PC-3 (cell line): ENCODE results near the gene CA9. TPM values are rescaled to one million over a fixed set of nuclear protein-coding genes. Genes with fewer than 3 reads are reported as not detected.

Source experiments
- ATAC-seq: fragments of 200-7000 bp; cut with Tn5 transposase; 2 replicates; pipeline ENCODE4 v1.9.1; 2020; ENCODE audit warnings: mild to moderate bottlenecking, moderate library complexity
- BruUV-seq: library from RNA; stranded (reverse); fragments of 400-500 nt; replicated peaks from 2 replicates; lab custom pipeline; 2021; lab: Mats Ljungman, UMichigan
- CTCF ChIA-PET: fragments of 300-600 bp; sonication (Branson Sonifier 250); formaldehyde crosslinking; loops from one replicate; lab custom pipeline; 2022; ENCODE audit warnings: antibody characterized with exemption; lab: Charles Lee
- POLR2A ChIA-PET: fragments of 300-600 bp; sonication (Branson Sonifier 250); formaldehyde crosslinking; loops from one replicate; lab custom pipeline; 2022; ENCODE audit warnings: antibody characterized with exemption; ENCODE audit not compliant: unreplicated experiment; lab: Charles Lee
- DNase-seq: peaks from one replicate; pipeline ENCODE4 v3.0.0-alpha.2; 2015
- H2AFZ ChIP-seq: fragments of 300-600 bp; sonication (generic); 2 replicates; pipeline ENCODE4 v1.6.0; 2016; ENCODE audit warnings: antibody characterized with exemption, low read length
- H3F3A ChIP-seq: fragments of 300-600 bp; sonication (generic); one replicate; pipeline ENCODE4 v1.6.0; 2017; ENCODE audit warnings: antibody characterized with exemption, low read length, control low read depth, mild to moderate bottlenecking; ENCODE audit not compliant: unreplicated experiment
- H3K27ac ChIP-seq: fragments of 300-600 bp; sonication (generic); 2 replicates; pipeline ENCODE4 v1.5.1; 2016; ENCODE audit warnings: mild to moderate bottlenecking, low read length
- H3K27me3 ChIP-seq: fragments of 300-600 bp; sonication (generic); 2 replicates; pipeline ENCODE4 v1.6.1; 2016; ENCODE audit warnings: low read length, mixed read lengths
- H3K36me3 ChIP-seq: fragments of 300-600 bp; sonication (generic); 2 replicates; pipeline ENCODE4 v1.6.1; 2016; ENCODE audit warnings: low read depth, mixed run types, low read length, mixed read lengths
- H3K4me1 ChIP-seq: fragments of 300-600 bp; sonication (generic); 2 replicates; pipeline ENCODE4 v1.5.1; 2016; ENCODE audit warnings: low read length; ENCODE audit not compliant: insufficient read depth
- H3K4me2 ChIP-seq: fragments of 300-600 bp; sonication (generic); 2 replicates; pipeline ENCODE4 v1.6.0; 2016; ENCODE audit warnings: low read length
- H3K4me3 ChIP-seq: fragments of 300-600 bp; sonication (generic); 2 replicates; pipeline ENCODE4 v1.5.1; 2016; ENCODE audit warnings: mild to moderate bottlenecking, low read length, mixed read lengths
- H3K79me2 ChIP-seq: fragments of 300-600 bp; sonication (generic); 2 replicates; pipeline ENCODE4 v1.6.1; 2017; ENCODE audit warnings: low read length, mixed read lengths
- H3K9ac ChIP-seq: fragments of 300-600 bp; sonication (generic); 2 replicates; pipeline ENCODE4 v1.6.0; 2016; ENCODE audit warnings: mild to moderate bottlenecking, low read length
- H3K9me2 ChIP-seq: fragments of 300-600 bp; sonication (generic); replicated peaks from 2 replicates; pipeline ENCODE4 v1.6.1; 2016; ENCODE audit warnings: mixed run types, low read length, mixed read lengths
- H3K9me3 ChIP-seq: fragments of 300-600 bp; sonication (generic); 2 replicates; pipeline ENCODE4 v1.6.1; 2016; ENCODE audit warnings: low read length, mixed read lengths
- H4K20me1 ChIP-seq: fragments of 300-600 bp; sonication (generic); 2 replicates; pipeline ENCODE4 v1.6.1; 2016; ENCODE audit warnings: low read length, mixed read lengths
- EZH2 ChIP-seq: fragments of 300-600 bp; sonication (generic); IDR thresholded peaks from one replicate; pipeline ENCODE4 v1.6.1; 2017; ENCODE audit warnings: antibody characterized with exemption, mild to moderate bottlenecking, low read length; ENCODE audit not compliant: unreplicated experiment
- EZH2phosphoT487 ChIP-seq: fragments of 300-600 bp; sonication (generic); IDR thresholded peaks from 2 replicates; pipeline ENCODE4 v1.6.1; 2018; ENCODE audit warnings: mild to moderate bottlenecking, antibody characterized with exemption, low read length, borderline replicate concordance
- intact Hi-C: fragments of 100-400 bp; cut with micrococcal nuclease; formaldehyde crosslinking; loops from 2 replicates; pipeline ENCODE4 v1.9.0; 2023
- total RNA-seq: library from RNA; depleted of rRNA; stranded (reverse); fragments of >200 nt; gene quantifications from 2 replicates; pipeline ENCODE4 v1.2.3, GENCODE V29; 2014
- TF ChIP-seq, protein P1 (sequence below): fragments of 300-600 bp; sonication (generic); conservative IDR thresholded peaks from 2 replicates; pipeline ENCODE4 v1.5.1; 2017; ENCODE audit warnings: antibody characterized with exemption, low read depth, mild to moderate bottlenecking, low read length

The CA9 gene
- total RNA-seq, 1 experiment from 2014 or later = 7.7 TPM

DNA sequence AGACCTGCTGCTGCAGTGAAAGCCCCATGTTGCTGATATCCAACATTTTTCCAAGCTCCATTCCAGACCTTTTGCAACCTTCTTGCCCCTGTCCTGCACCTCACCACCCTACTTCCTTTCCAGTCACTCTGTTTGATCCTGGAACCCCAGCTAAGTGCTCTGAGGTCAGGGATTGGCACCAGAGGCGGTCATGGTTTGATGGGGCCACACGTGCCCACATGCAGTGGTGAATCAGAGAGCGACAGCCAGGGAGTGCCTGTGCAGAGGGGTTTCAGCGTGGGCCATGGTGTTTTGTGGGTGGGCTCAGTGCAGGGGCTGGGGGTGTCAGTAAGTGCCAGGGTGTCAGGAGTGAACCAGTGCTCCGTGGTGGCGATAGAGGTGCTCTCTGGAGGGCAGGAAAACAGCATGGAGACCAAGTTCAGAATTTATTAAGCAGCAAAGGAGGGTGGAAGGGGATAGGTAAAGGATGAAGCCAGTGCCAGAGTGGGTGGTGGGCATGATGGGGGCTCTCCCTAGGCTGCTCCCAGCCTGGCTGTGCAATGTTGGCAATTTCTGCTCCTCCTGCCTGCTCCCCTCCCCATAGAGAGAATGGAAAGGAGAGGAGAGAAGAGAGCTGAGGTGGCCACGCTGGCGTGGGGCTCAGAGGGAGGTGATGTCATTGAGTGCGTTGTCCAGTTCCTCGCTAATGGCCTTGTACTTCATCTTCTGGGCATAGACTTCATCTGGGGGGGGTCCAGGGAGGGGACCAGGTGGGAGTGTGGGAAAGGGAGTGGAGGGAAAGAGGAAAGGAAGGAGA is 9.0 kb downstream of the CA9 start:
- no peak for ATAC-seq
- CTCF ChIA-PET = no interaction called here
- H3F3A ChIP-seq = no peaks in the 10 kb centered on the region
- no peak overlapping the region for H3K4me2 ChIP-seq
- no peaks in the 10 kb centered on the region for H3K36me3 ChIP-seq
- intact Hi-C loops = no loop called here
- H4K20me1 ChIP-seq = no peaks in the 10 kb centered on the region
- POLR2A ChIA-PET = interaction anchor here (0.5 kb wide), 1 partner anchor 811 kb away, joined by 5 read pairs; no protein-coding TSS in a partner anchor
- H3K27ac ChIP-seq = no peak overlapping the region
- H3K9me2 ChIP-seq = no peaks in the 10 kb centered on the region
- no peak overlapping the region for H2AFZ ChIP-seq
- DNase-seq = no peak
- H3K27me3 ChIP-seq = no peaks in the 10 kb centered on the region
- TF ChIP-seq EZH2 (no peak), EZH2phosphoT487 (no peak)
- TF ChIP-seq, protein P1, sequence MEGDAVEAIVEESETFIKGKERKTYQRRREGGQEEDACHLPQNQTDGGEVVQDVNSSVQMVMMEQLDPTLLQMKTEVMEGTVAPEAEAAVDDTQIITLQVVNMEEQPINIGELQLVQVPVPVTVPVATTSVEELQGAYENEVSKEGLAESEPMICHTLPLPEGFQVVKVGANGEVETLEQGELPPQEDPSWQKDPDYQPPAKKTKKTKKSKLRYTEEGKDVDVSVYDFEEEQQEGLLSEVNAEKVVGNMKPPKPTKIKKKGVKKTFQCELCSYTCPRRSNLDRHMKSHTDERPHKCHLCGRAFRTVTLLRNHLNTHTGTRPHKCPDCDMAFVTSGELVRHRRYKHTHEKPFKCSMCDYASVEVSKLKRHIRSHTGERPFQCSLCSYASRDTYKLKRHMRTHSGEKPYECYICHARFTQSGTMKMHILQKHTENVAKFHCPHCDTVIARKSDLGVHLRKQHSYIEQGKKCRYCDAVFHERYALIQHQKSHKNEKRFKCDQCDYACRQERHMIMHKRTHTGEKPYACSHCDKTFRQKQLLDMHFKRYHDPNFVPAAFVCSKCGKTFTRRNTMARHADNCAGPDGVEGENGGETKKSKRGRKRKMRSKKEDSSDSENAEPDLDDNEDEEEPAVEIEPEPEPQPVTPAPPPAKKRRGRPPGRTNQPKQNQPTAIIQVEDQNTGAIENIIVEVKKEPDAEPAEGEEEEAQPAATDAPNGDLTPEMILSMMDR = no peak
- no peaks in the 10 kb centered on the region for H3K79me2 ChIP-seq
- BruUV-seq = no TSS peak
- H3K4me3 ChIP-seq = no peak overlapping the region
- no peaks in the 10 kb centered on the region for H3K9me3 ChIP-seq
- H3K4me1 ChIP-seq = no peaks in the 10 kb centered on the region; the same call in 1 of the 2 replicates
- no peak overlapping the region for H3K9ac ChIP-seq

DNA sequence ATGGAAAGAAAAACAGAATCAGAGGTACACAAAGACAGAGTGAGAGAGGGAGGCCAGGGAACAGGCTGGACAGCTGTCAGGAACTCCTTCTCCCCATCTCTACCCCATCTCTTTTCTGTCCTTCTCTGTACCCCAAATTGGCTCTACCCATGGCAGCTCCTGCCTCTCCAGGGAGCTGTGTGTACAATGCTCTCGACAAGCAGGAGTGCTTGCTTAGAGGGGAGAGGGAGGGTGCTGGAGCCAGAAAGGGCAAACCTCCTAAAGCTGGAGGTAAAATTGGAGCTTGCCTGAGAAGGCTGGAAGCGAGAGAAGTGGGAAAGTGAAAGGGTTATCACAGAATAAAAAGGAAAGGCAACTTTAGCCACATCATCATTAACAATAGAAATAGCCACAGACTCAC is 9.6 kb downstream of the CA9 start:
- H3K27me3 ChIP-seq = no peaks in the 10 kb centered on the region
- no peaks in the 10 kb centered on the region for H3K36me3 ChIP-seq
- TF ChIP-seq EZH2phosphoT487 (no peak), EZH2 (no peak)
- TF ChIP-seq, protein P1 = no peak
- no peaks in the 10 kb centered on the region for H4K20me1 ChIP-seq
- H3K4me1 ChIP-seq = peaks cover 6% of the 10 kb centered on the region
- no peak overlapping the region for H3K4me2 ChIP-seq
- ChIA-PET POLR2A (no interaction called here), CTCF (no interaction called here)
- no peak overlapping the region for H2AFZ ChIP-seq
- H3K79me2 ChIP-seq = no peaks in the 10 kb centered on the region
- no peaks in the 10 kb centered on the region for H3F3A ChIP-seq
- BruUV-seq = no TSS peak
- no peaks in the 10 kb centered on the region for H3K9me3 ChIP-seq
- H3K27ac ChIP-seq = no peak overlapping the region
- intact Hi-C loops = no loop called here
- ATAC-seq = no peak
- no peaks in the 10 kb centered on the region for H3K9me2 ChIP-seq
- DNase-seq = no peak
- no peak overlapping the region for H3K9ac ChIP-seq
- H3K4me3 ChIP-seq = no peak overlapping the region

DNA sequence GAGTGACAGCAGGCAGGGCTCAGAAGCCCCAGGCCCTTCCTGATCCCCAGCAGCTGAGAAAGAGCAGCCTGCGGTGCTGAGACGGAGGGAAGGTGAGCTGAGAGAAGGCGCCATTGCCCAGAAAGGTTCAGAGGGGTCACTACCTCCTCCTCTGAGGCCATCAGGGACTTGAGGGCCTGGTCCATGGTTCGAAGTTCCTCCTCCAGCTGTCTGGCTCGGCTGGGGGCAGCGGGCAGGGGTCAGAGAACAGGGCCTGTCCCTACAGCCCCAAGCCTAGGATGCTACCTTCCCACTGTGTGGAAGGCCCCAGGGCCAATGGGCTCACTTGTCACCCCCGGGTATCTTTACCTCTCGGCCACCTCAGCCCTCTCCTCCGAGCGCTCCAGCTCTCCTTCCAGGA is 11.2 kb downstream of the CA9 start:
- Histone ChIP-seq H3F3A (no peaks in the 10 kb centered on the region), H3K36me3 (no peaks in the 10 kb centered on the region), H3K4me2 (no peak overlapping the region), H3K9me3 (no peaks in the 10 kb centered on the region), H3K9ac (no peak overlapping the region), H3K79me2 (no peaks in the 10 kb centered on the region), H3K27ac (no peak overlapping the region), H2AFZ (no peak overlapping the region), H3K4me3 (no peak overlapping the region), H3K27me3 (no peaks in the 10 kb centered on the region), H3K4me1 (peaks cover 22% of the 10 kb centered on the region), H3K9me2 (no peaks in the 10 kb centered on the region), H4K20me1 (no peaks in the 10 kb centered on the region)
- BruUV-seq = no TSS peak
- DNase-seq (no peak), ATAC-seq (no peak)
- TF ChIP-seq, protein P1 = no peak
- TF ChIP-seq EZH2phosphoT487 (no peak), EZH2 (no peak)
- intact Hi-C loops = no loop called here
- ChIA-PET POLR2A (no interaction called here), CTCF (no interaction called here)
